MM.1S (cell line): ENCODE measurements around the gene LILRB3.

ENCODE experiments used
- EZH2 ChIP-seq: fragments of 300-600 bp; sonication (generic); optimal IDR thresholded peaks from 2 replicates; pipeline ENCODE3; 2017; ENCODE audit warnings: low read depth, mild to moderate bottlenecking, antibody characterized with exemption, low read length, mixed read lengths
- EZH2phosphoT487 ChIP-seq: fragments of 300-600 bp; sonication (generic); IDR thresholded peaks from 2 replicates; pipeline ENCODE4 v1.6.1; 2018; ENCODE audit warnings: antibody characterized with exemption, low read length
- TF ChIP-seq, protein P1 (sequence below): fragments of 300-600 bp; sonication (generic); IDR thresholded peaks from 2 replicates; pipeline ENCODE4 v1.5.1; 2016; ENCODE audit warnings: antibody characterized with exemption, low read length, mixed read lengths

DNA sequence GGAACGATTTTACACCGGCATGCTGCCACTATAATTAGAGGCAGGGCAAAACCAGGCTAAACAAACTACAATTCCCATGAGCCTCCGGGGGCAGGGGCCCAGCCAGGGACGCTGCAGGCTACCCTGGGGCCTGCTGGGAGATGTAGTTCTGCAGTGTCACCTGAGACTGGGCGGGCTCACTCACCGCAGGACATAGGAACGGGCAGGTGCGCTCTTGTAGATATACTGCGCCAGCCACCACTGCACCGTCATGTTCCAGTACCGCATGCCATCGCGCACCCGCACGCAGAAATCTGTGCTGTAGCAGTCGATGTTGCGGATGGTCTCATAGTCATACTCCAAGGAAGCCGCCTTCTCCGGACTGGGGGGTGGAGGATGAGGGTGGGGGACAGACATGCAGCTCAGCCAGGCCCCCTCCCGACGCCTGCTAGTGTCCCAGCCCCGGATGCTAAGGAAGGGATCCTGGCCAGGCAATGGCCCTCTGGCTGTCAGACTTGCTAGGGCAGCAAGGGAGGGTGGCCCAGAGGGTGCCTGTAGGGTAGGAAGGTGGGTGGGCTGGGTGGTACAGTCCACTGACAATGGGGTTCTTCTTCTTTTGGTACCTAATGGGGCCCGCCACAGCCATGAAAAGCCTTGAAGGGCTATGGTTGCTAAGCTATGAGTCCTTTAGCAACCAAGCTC lies 44.1 kb downstream of the LILRB3 start:
- TF ChIP-seq, protein P1, sequence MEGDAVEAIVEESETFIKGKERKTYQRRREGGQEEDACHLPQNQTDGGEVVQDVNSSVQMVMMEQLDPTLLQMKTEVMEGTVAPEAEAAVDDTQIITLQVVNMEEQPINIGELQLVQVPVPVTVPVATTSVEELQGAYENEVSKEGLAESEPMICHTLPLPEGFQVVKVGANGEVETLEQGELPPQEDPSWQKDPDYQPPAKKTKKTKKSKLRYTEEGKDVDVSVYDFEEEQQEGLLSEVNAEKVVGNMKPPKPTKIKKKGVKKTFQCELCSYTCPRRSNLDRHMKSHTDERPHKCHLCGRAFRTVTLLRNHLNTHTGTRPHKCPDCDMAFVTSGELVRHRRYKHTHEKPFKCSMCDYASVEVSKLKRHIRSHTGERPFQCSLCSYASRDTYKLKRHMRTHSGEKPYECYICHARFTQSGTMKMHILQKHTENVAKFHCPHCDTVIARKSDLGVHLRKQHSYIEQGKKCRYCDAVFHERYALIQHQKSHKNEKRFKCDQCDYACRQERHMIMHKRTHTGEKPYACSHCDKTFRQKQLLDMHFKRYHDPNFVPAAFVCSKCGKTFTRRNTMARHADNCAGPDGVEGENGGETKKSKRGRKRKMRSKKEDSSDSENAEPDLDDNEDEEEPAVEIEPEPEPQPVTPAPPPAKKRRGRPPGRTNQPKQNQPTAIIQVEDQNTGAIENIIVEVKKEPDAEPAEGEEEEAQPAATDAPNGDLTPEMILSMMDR = no peak
- no peak for TF ChIP-seq EZH2
- no peak for TF ChIP-seq EZH2phosphoT487
